ENCODE measurements around the gene BIN2.

Gene BIN2

DNA sequence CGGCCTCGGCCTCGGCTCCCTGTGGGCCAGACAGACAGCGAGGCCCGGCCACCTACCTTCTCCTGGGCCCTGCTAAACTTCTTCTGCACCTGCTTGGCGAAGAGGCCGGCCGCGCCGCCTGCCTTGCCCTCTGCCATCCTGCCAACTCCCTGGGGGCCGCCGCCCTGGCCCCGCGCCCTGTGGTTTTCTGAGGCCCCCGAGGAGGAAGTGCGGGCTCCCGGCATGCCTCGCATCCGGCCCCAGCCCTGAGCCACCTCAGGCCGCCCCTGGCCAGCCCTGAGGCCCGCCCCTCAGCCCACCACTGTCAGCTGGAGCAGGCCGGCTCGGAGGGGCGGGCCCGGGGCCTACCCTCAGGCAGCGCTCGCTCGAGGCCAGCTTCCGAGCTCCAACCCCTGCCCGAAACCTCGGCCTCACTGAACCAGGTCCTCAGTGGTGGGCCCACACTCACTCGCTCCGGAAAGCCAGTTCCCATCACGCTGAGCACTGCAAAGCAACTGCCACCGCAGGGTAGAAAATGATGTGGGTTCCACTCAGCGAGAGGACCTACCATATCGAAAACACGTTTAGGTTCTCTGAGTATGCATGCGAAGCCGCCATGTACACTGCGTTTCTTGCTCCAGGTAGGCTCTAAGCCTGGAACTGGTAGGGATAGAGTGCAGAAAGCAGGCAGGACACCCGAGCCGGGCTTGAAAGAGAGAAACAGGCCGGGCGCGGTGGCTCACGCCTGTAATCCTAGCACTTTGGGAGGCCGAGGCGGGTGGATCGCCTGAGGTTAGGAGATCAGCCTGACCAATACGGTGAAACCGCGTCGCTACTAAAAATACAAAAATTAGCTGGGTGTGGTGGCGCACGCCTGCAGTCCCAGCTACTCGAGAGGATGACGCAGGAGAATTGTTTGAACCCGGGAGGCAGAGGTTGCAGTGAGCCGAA is at the start of gene BIN2:
BIN2 (minus strand) TSS at position 209 of the 930 bp plus-strand sequence; CDS start at position 137, 72 bp downstream.
- peak in 1 of 2 donors; percentile 47 for DNase-seq (ENCODE audit: low read depth in 2 of 2, low spot score in 1 of 2)

DNA sequence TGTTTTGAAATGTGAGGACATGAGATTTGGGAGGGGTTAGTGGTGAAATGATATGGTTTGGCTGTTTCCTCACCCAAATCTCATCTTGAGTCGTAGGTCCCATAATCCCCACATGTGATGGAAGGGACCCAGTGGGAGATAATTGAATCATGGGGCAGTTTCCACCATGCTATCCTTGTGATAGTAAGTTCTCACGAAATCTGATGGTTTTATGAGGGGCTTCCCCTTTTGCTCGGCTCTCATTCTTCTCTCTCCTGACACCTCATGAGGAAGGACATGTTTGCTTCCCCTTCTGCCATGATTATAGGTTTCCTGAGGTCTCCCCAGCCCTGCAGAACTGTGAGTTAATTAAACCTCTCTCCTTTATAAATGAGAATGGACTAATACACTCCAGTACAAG is 49.2 kb upstream of the BIN2 start:
- no peak for DNase-seq (ENCODE audit: low read depth in 2 of 2, low spot score in 1 of 2)

DNA sequence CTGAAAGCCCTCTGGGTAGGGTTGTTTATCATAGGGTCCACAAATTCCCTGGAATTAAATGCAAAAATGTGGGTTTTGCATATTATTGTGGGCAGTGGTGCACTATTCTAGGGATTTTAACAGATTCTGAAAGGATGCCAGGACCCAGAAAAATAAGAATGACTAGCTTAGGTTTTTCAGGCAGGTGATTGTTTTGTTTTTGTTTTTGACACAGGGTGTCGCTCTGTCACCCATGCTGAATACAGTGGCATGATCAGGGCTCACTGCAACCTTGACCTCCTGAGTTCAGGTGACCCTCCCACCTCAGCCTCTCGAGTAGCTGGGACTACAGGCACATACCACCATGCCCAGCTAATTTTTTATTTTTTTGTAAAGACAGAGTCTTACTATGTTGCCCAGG is 48.0 kb upstream of the BIN2 start:
- DNase-seq (ENCODE audit: low read depth in 2 of 2, low spot score in 1 of 2), result no peak

DNA sequence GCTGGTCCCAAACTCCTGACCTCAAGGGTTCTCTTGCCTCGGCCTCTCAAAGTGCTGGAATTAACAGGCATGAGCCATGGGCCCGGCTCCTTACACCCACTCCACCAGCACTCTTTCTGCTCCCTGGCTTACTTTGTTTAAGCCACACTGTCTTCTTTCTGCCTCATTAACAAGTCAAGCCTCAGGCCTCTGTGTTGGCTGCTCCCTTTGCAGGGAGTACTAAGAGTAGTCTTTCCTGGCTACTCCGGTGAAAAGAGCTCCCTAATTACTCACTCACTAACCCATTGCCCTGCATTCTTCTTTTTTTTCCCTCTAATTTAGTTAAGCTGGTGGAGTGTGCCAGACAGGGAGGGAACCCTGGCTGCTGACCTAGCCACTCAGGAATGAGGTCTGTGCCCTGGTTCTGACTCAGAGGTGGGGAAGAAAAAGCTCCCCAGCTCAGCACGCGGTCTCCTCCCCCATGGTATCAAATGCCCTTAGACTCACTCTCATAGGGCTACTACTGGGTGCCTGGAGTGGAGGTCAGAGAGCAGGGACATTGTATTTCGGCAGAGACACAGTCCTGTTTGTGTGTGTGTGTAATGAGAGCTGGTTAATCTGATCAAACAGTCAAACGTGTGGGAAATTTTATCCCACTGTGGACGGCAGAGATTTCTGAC is 47.5 kb upstream of the BIN2 start:
- no peak for DNase-seq (ENCODE audit: low read depth in 2 of 2, low spot score in 1 of 2)

DNA sequence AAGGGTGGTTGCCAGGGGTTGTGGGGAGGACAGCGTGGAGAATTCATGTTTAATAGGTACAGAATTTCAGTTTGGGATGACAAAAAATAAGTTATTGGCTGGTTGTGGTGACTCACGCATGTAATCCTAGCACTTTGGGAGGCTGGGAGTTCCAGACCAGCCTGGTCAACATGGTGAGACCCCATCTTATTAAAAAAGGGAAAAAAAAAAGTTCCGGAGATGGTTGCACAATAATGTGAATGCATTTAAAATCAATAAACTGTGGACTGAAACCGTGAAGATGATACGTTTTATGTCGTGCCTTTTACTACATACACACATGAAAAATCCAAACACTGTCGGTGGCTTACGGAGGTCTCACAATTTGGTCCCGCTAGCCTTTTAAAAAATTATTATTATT is 46.7 kb upstream of the BIN2 start:
- no peak for DNase-seq (ENCODE audit: low read depth in 2 of 2, low spot score in 1 of 2)

DNA sequence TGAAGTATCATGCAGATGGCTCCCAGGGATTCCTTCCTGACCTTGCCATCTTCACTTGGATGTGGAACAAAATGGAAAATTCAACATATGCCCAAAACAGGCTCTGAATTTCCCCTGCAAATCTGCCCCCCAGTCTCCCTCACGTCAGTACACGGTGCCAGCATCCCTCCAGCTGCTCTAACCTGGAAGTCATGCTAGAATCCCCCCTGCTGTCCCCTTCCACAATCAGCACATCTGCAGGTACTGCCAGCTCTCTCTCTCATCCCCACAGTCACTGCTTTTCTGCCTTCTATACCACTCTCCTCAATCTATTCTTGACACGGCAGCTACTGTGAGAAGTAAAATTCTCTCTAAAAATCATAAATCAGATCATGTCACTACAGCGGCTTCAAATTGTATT is 45.6 kb upstream of the BIN2 start:
- DNase-seq (ENCODE audit: low read depth in 2 of 2, low spot score in 1 of 2), result no peak

DNA sequence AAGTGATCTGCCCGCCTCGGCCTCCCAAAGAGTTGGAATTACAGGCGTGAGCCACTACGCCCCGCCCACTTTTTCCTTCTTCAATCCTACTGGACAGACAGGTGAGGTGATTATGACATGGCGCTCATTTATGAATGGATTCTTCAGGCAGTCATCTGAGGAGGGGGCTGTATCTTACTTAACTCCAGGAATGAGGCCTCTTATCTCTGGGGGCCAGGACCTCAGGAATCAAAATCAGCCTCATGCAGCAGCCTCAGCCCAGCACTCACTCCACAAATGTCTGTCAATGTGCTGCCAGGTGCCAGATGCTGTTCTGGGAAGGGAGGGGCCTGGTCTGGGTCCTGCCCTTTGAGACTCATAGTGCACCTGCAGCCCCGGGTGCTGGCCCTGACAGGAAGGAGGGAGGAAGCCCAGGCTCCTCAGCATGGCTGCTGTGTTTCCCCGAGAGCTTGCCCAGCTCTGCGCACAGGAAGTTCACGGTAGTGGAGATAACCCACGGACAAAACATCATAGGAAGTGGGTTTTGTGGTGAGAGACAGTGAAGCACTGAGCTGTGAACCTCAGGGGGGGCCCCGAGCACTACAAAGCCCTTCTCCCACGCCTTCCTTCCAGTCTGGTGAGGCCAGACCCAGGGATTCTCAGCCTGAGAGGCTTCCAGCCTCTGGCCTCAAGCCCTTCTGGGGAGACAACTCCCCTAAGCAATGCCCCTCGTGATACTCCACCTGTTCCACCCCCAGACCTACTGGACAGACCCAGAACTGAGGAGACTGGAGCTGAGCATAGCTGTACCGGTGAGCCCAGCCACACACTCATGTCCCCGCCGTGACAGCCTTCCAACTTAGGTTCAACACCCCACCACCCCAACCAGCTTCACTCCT is 44.9 kb upstream of the BIN2 start:
- DNase-seq (ENCODE audit: low read depth in 2 of 2, low spot score in 1 of 2), result peak; percentile 59 to 71

DNA sequence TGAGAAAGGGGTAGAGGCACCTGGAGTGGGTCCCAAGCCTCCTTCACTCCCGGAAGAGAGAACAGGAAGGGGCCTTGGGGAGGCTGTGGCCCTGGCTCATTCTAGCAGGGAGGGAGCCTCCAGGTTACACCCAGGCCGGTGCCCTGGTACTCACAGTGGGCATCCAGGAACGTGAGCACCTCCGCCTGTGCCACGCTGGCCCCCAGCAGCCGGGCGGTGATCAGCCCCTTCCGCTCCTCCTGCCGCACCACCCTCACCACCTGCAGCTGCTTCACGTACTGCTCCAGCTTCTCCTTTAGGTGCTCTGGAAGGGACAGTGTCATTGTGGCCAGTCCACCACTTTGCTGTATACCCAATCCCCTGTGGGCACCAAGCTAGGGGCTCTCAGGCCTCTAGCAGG is 41.3 kb upstream of the BIN2 start:
- DNase-seq (ENCODE audit: low read depth in 2 of 2, low spot score in 1 of 2), result no peak

DNA sequence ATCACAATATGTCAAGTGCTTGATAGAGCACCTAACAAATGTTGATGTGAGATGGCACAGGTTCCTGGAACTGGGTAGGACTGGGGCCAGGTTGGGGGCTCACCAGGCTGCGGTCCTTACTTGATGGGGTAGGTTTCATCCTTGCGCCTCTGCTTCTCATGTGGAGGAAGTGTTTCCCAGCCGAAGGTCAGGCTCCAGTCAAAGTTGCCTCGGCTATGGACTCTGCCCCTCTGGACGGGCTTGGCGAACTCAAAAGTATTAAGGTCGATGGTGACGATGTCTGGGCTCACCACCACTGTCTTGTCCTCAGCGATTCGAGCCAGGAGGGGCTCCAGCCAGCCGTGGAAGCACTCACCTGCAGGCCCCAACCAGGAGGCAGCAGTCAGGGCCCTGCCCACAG is 40.0 kb upstream of the BIN2 start:
- no peak for DNase-seq (ENCODE audit: low read depth in 2 of 2, low spot score in 1 of 2)

DNA sequence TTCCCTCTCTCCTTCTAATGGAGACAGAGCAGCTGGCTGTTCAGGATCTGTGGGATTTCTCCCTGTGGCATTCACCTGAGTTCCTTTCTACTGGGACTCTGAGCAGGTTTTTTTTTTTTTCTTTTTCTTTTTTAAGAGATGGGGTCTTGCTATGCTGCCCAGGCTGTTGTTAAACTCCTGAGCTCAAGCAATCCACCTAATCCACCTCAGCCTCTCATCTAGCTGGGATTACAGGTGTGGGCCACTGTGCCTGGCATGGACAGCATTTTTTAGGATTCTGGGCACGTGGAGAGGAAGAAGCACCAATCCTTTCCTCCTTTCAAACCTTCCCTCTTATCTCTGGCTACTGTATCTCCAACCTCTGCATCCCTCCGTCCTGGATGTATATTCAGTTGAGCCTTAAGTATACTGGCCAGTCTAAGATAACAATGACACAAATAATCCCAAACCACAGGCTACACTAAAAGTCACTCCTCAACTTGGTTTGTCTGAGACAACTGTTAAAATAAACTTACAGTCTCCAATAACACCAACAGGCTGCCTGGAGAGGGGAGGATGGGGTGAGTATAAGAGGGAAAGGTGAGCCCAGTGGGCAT is 38.9 kb upstream of the BIN2 start:
- no peak for DNase-seq (ENCODE audit: low read depth in 2 of 2, low spot score in 1 of 2)

DNA sequence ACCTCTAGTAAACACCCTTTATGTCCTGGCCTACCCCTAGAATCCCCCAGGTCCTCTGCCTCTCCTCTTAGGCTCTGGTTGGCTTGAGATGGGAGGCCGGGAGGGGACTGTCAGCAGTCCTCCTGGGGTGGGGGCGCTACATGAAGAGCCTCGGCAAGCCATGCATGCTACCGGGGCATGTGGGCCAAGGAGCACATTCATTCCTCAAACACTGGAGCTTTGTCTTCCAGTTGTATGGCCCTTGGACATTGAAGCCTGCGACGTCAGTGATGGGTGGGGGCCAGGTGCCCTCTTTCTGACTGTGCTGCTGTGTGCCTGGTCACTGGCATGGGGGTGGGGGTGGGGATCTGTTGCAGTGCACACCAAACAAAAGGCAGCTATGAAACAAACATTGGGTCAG is 38.3 kb upstream of the BIN2 start:
- no peak for DNase-seq (ENCODE audit: low read depth in 2 of 2, low spot score in 1 of 2)

DNA sequence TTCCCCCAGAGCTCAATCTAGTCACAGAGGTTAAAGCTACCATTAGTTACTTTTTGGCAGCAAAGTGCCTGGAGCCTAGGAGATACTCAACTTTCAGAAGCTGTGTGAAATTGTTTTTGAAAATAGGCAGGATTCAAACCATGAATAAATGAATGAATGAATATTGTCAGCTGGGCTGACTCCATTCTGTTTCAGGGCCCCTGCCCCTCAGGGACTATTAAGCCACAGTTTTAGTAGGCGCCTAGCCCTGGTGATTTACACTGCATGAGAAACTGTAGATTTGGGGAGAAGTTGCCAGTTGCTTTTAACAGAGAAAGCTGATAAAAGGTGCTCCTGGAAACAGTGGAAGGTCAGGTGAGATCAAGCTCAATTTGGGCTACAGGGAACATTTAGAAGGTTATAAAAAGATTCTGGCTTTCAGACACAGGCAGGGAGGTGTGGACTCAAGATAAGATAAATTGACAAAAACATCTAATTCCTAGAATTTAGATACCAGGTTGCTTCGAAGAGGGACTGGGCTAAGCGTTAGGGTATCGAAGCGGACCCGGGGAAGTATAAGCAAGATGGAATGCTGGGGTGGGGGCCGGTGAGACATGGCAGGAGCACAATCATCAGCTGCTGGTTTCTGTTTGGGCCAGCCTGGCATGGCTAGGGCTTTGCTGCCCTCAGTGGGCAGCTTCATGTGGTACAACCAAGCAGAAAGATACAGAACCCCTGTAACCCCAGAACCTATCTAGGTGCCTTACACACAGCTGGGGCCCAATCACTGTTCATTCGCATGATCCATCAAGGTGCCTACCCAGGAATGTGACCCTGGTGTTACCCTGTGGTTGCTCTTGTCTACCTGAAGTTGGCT is 37.4 kb upstream of the BIN2 start:
- DNase-seq (ENCODE audit: low read depth in 2 of 2, low spot score in 1 of 2), result no peak

DNA sequence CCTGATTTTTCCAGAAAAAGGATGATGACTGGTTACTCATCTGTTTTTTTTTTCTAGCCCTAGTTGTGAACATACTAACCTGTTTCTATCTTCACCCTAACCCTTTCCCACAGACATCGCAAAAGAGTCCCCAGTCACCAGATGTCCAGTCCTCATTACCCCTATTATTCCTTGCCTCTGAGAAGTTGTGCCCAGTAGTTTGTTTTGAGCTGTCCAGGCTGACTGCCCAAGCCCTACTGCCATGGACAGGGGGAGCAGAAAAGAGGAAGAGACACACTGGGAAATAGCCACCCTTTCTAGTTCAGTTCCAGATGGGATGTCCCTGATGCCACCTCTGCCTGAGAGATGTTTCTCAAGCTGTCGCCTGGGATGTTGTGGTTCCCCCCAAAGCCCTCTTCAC is 36.3 kb upstream of the BIN2 start:
- DNase-seq (ENCODE audit: low read depth in 2 of 2, low spot score in 1 of 2), result no peak

DNA sequence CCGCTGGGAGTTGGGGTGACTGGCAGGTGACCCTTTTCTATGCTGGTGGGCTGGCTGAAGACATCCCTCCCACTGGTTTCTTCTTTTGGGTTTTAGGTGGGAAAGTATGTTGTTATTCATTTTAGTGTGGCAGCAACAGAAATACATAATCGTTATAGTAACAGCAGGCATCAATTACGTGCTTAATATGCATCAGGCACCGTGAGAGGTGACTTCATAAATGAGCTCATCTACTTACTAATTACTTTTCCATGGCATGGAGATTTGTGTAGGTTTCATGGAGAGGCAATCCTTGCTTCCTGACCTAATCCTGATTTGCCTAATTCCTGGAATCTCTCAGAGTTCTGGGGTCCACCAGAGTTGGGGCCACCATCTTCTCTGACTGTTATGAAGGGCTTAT is 35.9 kb upstream of the BIN2 start:
- DNase-seq (ENCODE audit: low read depth in 2 of 2, low spot score in 1 of 2), result no peak

DNA sequence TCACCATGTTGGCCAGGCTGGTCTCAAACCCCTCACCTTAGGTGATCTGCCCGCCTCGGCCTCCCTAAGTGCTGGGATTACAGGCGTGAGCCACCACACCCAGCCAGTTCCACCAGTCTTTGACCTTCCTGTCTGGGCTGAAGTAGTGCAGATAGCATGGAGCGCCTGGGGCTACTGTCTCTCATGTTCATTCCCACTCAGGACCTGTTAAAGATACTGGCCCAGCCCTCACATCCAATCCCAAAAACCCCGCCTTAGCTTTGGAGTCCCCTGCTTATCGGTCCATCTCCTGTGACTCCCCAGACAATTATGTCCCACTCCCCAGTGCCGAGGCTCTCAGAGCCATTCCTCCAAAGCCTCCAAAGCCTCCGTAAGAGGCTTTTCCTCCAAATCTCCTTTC is 34.5 kb upstream of the BIN2 start:
- no peak for DNase-seq (ENCODE audit: low read depth in 2 of 2, low spot score in 1 of 2)

DNA sequence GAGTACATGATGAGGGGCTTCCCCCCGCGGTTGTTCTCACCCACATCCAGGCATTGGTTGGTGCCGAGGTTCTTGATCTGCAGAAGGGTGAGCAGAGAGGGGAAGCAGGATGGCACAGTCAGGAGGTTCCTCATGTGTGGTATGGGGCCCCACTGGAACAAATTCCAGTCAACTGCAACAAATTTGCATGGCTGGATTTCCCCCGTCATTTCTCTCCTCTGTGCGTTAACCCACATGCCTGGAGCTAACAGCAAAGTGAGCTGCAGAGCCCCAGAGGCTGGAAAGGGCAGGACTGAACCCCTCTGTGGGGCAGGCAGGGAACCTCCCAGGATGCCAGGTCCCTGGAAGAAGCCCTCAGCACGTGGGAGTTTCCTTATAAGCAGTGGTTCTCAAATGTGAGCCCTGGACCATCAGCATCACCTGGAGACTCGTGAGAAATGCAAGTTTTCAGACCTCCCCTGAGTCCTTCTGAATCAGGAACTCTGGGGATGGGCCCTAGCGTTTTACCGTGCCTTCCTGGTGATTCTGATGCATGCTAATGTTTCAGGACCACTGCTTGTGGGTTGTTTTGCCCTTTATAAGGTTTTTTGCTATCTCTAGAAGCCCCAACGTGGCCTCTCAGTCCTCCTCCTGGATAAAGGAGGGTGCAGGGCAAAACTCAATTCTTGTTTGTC is 33.5 kb upstream of the BIN2 start:
- DNase-seq (ENCODE audit: low read depth in 2 of 2, low spot score in 1 of 2), result no peak

DNA sequence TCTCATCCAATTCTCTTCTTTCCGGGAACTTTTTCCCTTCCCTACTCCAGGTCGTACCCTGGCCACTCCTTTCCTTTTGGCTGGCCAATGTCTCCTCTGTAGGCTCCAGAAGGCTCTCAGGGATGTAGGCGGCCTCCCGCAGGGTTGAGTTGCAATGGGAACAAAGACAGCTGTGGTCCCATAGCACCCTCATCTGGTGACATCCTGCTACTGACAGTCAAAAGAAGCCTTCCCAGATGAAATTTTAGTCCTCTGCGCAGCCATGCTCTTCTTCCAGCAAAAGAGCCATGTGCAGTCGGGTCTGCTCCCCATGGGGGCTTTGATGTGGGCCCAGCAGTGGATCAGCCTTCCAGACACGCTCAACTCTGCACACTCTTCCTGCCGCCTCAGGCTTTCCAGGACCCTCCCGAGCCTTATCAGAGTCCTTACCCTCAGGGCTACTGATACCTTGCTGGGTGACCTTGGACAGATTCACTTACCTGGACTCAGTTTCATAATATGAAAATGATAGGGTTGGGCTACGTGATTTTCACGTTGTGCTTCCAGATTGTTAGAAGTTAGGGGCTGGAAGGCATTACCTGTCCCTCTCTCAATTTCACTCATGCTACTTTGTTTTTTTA is 28.0 kb upstream of the BIN2 start:
- no peak for DNase-seq (ENCODE audit: low read depth in 2 of 2, low spot score in 1 of 2)

DNA sequence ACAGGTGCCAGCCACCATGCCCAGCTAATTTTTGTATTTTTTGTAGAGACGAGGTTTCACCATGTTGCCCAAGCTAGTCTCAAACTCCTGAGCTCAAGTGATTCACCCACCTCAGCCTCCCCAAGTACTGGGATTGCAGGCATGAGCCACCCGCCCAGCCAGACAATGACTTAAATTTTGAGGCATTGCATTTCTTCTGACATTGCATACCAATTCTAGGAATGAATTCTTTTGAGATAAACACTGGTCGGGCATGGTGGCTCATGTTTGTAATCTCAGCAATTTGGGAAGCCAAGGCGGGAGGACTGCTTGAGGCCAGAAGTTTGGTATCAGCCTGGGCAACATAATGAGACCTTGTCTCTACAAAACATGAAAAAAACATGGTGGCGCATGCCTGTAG is 25.1 kb upstream of the BIN2 start:
- DNase-seq (ENCODE audit: low read depth in 2 of 2, low spot score in 1 of 2), result no peak

DNA sequence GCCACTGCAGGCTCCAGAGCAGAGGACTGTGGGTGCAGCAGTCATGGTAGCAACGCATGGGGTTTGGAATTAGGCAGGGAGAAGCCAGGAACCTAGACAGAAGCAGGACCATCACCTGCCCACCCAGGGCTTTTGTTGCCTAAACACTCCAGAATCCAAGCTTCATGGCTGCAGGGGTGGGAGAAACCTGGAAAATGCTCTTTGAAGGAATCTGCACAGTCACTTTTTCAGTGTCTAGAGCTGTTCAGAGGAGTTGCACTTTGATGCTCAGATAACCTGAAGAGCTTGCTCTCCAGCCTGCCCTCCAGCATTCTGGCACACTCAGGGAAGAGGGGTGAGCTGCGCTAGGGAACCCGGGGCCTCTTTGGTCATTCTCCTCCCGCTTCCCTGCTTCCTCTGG is 24.1 kb upstream of the BIN2 start:
- DNase-seq (ENCODE audit: low read depth in 2 of 2, low spot score in 1 of 2), result no peak

Data from stimulated activated CD8-positive, alpha-beta memory T cell treated with anti-CD3 and anti-CD28 coated beads, Interleukin-4, amount 100 ng/mL, for 1 hour (primary cell).